ENCODE results near the gene EIF5.

EIF5 gene

DNA sequence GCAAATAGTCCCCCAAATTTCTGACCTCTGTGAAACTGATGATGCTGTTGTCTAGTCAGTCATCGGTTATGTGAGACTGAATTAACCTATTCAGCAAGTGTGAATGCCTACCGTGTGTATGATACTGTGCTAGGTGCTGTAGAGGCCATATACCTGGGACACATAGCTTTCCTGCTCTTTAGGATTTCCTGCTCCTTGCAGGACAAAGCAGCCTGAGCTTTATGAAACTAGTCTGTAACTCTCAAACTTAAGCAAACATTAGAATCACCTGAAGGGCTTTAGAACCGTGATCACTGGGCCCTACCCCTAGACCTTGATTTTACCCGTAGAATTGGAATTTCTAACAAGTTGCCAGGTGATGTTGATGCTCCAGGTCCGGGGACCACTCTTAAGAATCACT, 58.1 kb downstream of the EIF5 start:
- Histone ChIP-seq H3K9me3 (ENCODE audit: control insufficient read depth, insufficient read depth, low read length) (no peaks in the 10 kb centered on the region), H3K36me3 (ENCODE audit: control insufficient read depth, low read length) (no peaks in the 10 kb centered on the region), H4K20me1 (ENCODE audit: control insufficient read depth, insufficient read depth, low read depth, low read length) (peaks cover 23% of the 10 kb centered on the region), H3F3A (ENCODE audit: control insufficient read depth, insufficient read depth) (peaks cover 13% of the 10 kb centered on the region), H3K27me3 (ENCODE audit: control insufficient read depth, low read length) (no peaks in the 10 kb centered on the region), H3K27ac (ENCODE audit: low read depth, low read length) (no peak overlapping the region), H3K79me2 (ENCODE audit: control insufficient read depth, low read length) (peaks cover 99% of the 10 kb centered on the region), H3K4me2 (ENCODE audit: low read length) (no peak overlapping the region), H3K4me3 (ENCODE audit: low read length) (no peak overlapping the region), H3K4me1 (ENCODE audit: control insufficient read depth, low read length) (peaks cover 62% of the 10 kb centered on the region), H3K9me2 (replicated peaks; ENCODE audit: control insufficient read depth, low read length) (no peaks in the 10 kb centered on the region)
- TF ChIP-seq, protein P1, sequence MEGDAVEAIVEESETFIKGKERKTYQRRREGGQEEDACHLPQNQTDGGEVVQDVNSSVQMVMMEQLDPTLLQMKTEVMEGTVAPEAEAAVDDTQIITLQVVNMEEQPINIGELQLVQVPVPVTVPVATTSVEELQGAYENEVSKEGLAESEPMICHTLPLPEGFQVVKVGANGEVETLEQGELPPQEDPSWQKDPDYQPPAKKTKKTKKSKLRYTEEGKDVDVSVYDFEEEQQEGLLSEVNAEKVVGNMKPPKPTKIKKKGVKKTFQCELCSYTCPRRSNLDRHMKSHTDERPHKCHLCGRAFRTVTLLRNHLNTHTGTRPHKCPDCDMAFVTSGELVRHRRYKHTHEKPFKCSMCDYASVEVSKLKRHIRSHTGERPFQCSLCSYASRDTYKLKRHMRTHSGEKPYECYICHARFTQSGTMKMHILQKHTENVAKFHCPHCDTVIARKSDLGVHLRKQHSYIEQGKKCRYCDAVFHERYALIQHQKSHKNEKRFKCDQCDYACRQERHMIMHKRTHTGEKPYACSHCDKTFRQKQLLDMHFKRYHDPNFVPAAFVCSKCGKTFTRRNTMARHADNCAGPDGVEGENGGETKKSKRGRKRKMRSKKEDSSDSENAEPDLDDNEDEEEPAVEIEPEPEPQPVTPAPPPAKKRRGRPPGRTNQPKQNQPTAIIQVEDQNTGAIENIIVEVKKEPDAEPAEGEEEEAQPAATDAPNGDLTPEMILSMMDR (IDR thresholded peaks at IDR 0.05; ENCODE audit: low read depth, low read length, poor library complexity, severe bottlenecking) = no peak
- TF ChIP-seq EZH2phosphoT487 (IDR thresholded peaks at IDR 0.05; ENCODE audit: borderline replicate concordance, low read length) = no peak

DNA sequence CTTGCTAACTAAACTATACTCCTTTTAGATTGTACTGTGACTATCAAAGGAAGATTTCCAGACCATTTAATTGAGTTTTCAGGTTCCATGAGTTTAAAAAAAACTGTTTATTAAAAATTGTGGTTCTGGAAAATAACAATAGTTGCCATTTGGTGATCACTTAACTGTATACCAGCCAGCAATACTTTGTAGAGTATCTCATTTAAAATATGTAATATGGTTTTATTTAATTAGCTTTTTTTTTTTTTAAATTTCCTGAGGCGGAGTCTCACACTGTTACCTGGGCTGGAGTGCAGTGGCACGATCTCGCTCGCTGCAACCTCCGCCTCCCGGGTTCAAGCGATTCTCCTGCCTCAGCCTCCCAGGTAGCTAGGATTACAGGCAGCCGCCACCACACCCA, 58.5 kb downstream of the EIF5 start:
- H4K20me1 ChIP-seq (ENCODE audit: control insufficient read depth, insufficient read depth, low read depth, low read length) = peaks cover 23% of the 10 kb centered on the region
- H3K36me3 ChIP-seq (ENCODE audit: control insufficient read depth, low read length) = no peaks in the 10 kb centered on the region
- no peak overlapping the region for H3K4me3 ChIP-seq (ENCODE audit: low read length)
- H3K4me2 ChIP-seq (ENCODE audit: low read length) = no peak overlapping the region
- no peaks in the 10 kb centered on the region for H3K27me3 ChIP-seq (ENCODE audit: control insufficient read depth, low read length)
- no peaks in the 10 kb centered on the region for H3K9me3 ChIP-seq (ENCODE audit: control insufficient read depth, insufficient read depth, low read length)
- H3K9me2 ChIP-seq (replicated peaks; ENCODE audit: control insufficient read depth, low read length) = no peaks in the 10 kb centered on the region
- H3K4me1 ChIP-seq (ENCODE audit: control insufficient read depth, low read length) = peaks cover 60% of the 10 kb centered on the region
- peaks cover 99% of the 10 kb centered on the region for H3K79me2 ChIP-seq (ENCODE audit: control insufficient read depth, low read length)
- TF ChIP-seq EZH2phosphoT487 (IDR thresholded peaks at IDR 0.05; ENCODE audit: borderline replicate concordance, low read length) = no peak
- TF ChIP-seq, protein P1 (IDR thresholded peaks at IDR 0.05; ENCODE audit: low read depth, low read length, poor library complexity, severe bottlenecking) = no peak
- H3F3A ChIP-seq (ENCODE audit: control insufficient read depth, insufficient read depth) = peaks cover 13% of the 10 kb centered on the region
- no peak overlapping the region for H3K27ac ChIP-seq (ENCODE audit: low read depth, low read length)

DNA sequence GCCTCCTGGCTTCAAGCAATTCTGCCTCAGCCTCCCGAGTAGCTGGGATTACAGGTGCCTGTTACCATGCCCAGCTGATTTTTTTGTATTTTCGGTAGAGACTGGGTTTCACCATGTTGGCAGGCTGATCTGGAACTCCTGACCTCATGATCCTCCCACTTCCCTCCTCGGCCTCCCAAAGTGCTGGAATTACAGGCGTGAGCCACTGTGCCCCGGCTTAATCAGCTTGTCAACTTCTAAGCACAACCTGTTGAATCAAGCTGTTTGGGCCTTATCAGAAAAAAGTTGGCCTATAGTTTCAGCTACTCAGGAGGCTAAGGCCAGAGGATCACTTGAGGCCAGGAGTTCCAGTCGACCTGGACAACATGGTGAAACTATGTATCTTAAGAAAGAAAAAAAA, 59.0 kb downstream of the EIF5 start:
- TF ChIP-seq, protein P1 (IDR thresholded peaks at IDR 0.05; ENCODE audit: low read depth, low read length, poor library complexity, severe bottlenecking) = no peak
- TF ChIP-seq EZH2phosphoT487 (IDR thresholded peaks at IDR 0.05; ENCODE audit: borderline replicate concordance, low read length) = no peak
- Histone ChIP-seq H3K79me2 (ENCODE audit: control insufficient read depth, low read length) (peaks cover 99% of the 10 kb centered on the region), H3K9me3 (ENCODE audit: control insufficient read depth, insufficient read depth, low read length) (no peaks in the 10 kb centered on the region), H3K27me3 (ENCODE audit: control insufficient read depth, low read length) (no peaks in the 10 kb centered on the region), H3K4me1 (ENCODE audit: control insufficient read depth, low read length) (peaks cover 55% of the 10 kb centered on the region), H3K27ac (ENCODE audit: low read depth, low read length) (no peak overlapping the region), H3K4me2 (ENCODE audit: low read length) (no peak overlapping the region), H3K36me3 (ENCODE audit: control insufficient read depth, low read length) (no peaks in the 10 kb centered on the region; the same call in 1 of the 2 replicates), H3F3A (ENCODE audit: control insufficient read depth, insufficient read depth) (peaks cover 13% of the 10 kb centered on the region), H3K4me3 (ENCODE audit: low read length) (no peak overlapping the region), H4K20me1 (ENCODE audit: control insufficient read depth, insufficient read depth, low read depth, low read length) (peaks cover 27% of the 10 kb centered on the region), H3K9me2 (replicated peaks; ENCODE audit: control insufficient read depth, low read length) (no peaks in the 10 kb centered on the region)
